Mucosa of stomach (tissue), 1 donor: ENCODE data around the gene TPRX2.
"Not testable (repeated sequence)": the region's sequence is repeated elsewhere in the genome, so short reads cannot be mapped to it uniquely, and the experiment has no call there.

Source experiments
- H3K27me3 ChIP-seq: one replicate; pipeline ENCODE4 v1.7.0; 2013; ENCODE audit warnings: mild to moderate bottlenecking, low read length; ENCODE audit not compliant: control insufficient read depth, insufficient read depth
- H3K36me3 ChIP-seq: one replicate; pipeline ENCODE4 v1.7.0; 2013; ENCODE audit warnings: low read length; ENCODE audit not compliant: control insufficient read depth, insufficient read depth
- H3K4me1 ChIP-seq: one replicate; pipeline ENCODE4 v1.7.0; 2013; ENCODE audit warnings: mild to moderate bottlenecking, low read length; ENCODE audit not compliant: control insufficient read depth, insufficient read depth
- H3K4me3 ChIP-seq: one replicate; pipeline ENCODE4 v1.7.0; 2013; ENCODE audit warnings: low read length
- H3K9ac ChIP-seq: one replicate; pipeline ENCODE4 v1.7.0; 2013; ENCODE audit warnings: mild to moderate bottlenecking, low read length, moderate library complexity
- H3K9me3 ChIP-seq: one replicate; pipeline ENCODE4 v1.7.0; 2013; ENCODE audit warnings: mild to moderate bottlenecking, low read length, moderate library complexity; ENCODE audit not compliant: control insufficient read depth
- donor health status: Pancreatic carcinoma.

TPRX2 gene, protein sequence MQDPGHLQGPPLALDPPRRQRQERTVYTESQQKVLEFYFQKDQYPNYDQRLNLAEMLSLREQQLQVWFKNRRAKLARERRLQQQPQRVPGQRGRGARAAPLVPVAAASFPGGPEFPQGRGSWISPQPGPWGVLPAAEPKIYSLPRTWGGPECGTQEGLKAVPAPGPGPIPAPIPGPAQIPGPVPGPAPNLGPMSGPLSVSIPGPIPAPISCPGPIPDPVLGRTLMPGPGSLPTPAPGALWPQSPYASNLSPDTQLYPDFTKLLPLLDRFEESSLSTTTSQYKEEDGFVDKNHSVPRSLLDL

DNA sequence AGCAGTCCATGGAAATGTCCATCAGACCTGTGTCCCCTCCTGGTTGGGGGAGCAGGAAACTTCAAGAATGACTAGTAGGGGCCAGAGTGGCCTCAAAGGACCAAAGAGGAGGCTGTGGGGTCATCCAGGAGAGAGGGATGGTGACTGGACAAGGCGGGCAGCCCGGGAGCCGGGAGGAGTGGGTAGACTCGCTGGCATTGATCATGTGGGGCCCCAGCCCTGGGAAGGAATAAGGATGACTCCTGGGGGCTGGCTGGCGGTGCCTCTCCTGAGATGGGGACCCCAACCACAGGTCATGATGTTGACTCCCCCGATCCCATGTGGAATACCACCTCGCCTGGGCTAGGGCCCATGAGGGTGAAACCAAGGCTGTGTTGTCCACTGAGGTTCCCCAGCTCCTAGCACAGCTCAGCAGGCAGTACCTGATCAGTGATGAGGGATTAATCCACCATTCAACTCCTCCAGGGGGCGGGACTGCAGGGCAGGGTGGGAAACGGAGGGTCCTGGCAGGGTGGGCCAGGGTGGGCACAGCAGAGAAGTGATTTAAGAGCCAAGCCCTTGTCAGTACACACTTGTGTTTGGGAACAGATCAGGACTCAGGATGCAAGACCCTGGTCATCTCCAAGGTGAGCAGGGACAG lies at the start of gene TPRX2:
Gene TPRX2 (plus strand): TSS at position 590 of the 640 bp plus-strand sequence. CDS start 12 bp downstream, at position 602.
- not testable (repeated sequence) for H3K4me1 ChIP-seq, H3K27me3 ChIP-seq, H3K4me3 ChIP-seq, H3K36me3 ChIP-seq, H3K9ac ChIP-seq, H3K9me3 ChIP-seq

DNA sequence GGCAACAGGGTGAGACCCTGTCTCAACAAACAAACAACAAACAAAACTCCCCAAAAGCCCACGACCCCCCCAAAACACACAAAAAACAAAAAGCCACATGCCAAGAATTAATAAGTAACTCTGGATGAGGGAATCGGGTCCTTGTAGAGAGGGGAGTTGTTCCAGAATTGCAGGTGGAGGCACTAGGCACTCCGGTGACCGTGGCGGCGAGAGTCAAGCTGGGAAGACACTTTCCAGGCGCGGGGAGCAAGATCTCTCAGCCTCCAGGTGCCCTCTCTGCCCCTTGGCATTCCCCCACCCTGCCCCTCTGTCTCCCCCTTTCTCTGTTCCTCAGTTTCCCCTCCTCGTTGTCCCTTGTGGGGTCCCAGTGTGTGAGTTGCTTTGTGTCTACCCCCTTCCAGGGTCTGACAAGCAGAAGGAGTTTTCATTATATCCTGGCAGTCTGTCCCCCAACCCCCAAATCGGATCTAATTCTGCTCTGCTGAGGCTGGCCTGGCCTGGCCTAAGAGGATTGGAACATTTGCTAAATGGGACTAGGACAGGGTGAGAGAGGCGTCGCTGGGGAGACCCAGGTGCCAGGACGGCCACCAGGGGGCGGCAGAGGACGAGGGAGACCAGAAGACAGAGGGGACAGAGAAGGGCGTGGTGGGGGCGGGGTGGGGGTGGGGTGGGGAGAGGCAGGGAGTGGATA lies 45.6 kb upstream of the TPRX2 start:
- Histone ChIP-seq H3K9ac (no peak overlapping the region), H3K4me3 (no peak overlapping the region), H3K36me3 (no peaks in the 10 kb centered on the region), H3K4me1 (no peaks in the 10 kb centered on the region), H3K27me3 (peaks cover 3% of the 10 kb centered on the region), H3K9me3 (no peaks in the 10 kb centered on the region)

DNA sequence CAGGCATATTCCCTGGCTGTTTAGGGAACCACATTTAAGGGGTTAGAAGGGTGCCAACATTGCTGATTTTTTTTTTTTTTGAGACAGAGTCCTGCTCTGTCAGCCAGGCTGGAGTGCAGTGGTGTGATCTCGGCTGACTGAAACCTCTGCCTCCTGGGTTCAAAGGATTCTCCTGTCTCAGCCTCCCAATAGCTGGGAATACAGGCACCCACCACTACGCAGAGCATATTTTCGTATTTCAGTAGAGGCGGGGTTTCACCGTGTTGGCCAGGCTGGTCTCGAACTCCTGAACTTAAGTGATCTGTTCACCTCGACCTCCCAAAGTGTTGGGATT lies 45.1 kb upstream of the TPRX2 start:
- Histone ChIP-seq H3K4me1 (no peaks in the 10 kb centered on the region), H3K36me3 (no peaks in the 10 kb centered on the region), H3K4me3 (no peak overlapping the region), H3K9me3 (no peaks in the 10 kb centered on the region), H3K27me3 (peaks cover 3% of the 10 kb centered on the region), H3K9ac (no peak overlapping the region)

DNA sequence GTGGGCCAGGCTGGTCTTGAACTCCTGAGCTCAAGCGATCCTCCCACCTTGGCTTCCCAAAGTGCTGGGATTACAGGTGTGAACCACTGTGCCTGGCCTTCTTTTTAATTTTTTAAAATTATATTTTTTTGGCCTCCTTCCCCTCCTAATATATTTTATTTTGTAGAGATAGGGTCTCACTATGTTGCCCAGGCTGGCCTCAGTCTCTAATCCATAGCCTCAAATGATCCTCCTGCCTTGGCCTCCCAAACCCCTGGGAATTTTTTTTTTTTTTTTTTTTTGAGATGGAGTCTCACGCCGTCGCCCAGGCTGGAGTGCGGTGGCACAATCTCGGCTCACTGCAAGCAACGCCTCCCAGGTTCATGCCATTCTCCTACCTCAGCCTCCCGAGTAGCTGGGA lies 42.8 kb upstream of the TPRX2 start:
- not testable (repeated sequence) for H3K9ac ChIP-seq, H3K4me3 ChIP-seq, H3K4me1 ChIP-seq, H3K9me3 ChIP-seq, H3K36me3 ChIP-seq
- peaks cover 17% of the 10 kb centered on the region for H3K27me3 ChIP-seq

DNA sequence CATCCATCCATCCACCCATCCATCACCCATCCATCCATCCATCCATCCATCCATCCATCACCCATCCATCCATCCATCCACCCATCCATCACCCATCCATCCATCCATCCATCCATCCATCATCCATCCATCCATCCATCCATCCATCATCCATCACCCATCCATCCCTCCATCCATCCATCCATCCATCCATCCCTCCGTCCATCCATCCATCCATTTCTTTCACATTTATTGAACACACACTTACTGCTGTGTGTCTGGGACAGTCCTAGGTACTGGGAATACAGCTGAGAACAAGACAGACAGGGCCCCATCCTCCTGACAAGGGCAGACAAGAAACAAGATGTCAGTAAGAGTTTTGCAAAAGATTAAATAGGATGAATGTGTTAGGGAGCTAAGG lies 40.8 kb upstream of the TPRX2 start:
- not testable (repeated sequence) for H3K9me3 ChIP-seq, H3K36me3 ChIP-seq
- H3K27me3 ChIP-seq: peaks cover 24% of the 10 kb centered on the region

DNA sequence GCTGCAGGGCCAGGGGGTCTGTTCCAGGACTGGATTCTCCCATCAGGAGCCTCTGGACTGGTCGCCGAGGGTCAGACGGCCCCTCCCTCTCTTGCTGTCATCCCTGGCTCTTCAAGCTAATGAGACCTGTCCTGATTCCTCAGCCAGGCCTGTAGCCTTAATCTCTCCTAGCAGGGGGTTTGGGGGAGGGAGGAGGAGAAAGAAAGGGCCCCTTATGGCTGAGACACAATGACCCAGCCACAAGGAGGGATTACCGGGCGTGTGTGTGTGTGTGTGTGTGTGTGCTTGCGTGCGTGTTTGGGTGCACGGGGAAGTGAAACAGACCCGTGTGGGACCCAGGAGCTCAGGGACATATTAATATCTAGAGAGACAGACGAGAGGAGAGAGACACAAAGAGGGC lies 39.2 kb upstream of the TPRX2 start:
- no peak overlapping the region for H3K4me3 ChIP-seq
- H3K4me1 ChIP-seq: no peaks in the 10 kb centered on the region
- H3K9me3 ChIP-seq: no peaks in the 10 kb centered on the region
- H3K27me3 ChIP-seq: peaks cover 24% of the 10 kb centered on the region
- H3K36me3 ChIP-seq: no peaks in the 10 kb centered on the region
- H3K9ac ChIP-seq: no peak overlapping the region

More for the DNA sequence above, 40.8 kb upstream of the TPRX2 start:
- not testable (repeated sequence) for H3K4me3 ChIP-seq, H3K9ac ChIP-seq, H3K4me1 ChIP-seq

DNA sequence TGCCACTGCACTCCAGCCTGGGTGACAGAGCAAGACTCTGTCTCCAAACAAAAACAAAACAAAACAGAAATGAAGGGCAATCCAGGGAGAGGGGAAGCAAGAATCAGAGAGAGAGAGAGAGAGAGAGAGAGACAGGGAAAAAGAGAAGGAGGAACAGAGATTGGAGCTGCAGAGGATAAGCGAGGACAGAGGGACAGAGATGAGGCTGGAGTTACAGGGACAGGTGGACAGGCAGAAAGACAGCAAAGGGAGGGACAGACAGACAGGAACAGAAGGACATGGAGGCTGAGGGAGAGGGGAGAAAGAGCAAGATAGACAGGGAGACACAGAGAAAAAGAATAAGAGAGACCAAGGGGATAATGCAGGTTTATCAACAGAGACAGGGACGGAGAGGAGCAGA lies 38.6 kb upstream of the TPRX2 start:
- H3K4me3 ChIP-seq: no peak overlapping the region
- H3K4me1 ChIP-seq: no peaks in the 10 kb centered on the region
- peaks cover 24% of the 10 kb centered on the region for H3K27me3 ChIP-seq
- no peaks in the 10 kb centered on the region for H3K36me3 ChIP-seq
- no peaks in the 10 kb centered on the region for H3K9me3 ChIP-seq
- H3K9ac ChIP-seq: no peak overlapping the region

DNA sequence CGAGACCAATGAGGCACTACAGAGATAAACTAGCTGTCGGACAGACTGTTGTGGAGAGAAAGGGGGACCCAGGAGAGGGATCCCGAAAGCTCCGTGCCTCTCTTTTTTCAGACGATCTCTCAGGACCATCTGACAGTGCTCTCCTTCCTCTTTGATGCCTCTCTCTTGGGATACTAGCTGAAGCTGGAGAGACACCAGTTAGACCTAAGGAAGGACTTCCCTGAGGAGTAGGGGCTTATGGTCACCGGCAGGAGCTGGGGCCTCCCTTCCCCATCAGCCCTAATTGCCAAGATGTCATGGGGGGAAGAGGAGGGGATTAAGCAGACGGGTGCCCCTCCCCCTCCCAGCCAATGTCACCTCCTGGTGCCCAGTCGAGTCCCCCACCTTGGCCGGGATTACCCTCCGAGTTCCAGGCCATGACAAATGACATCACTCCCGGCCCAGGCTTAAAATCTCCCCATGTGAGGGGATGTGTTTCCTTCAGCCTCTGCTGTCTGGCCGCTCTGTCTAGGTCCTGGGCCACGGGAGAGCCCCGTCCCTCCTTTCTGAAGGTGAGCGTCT lies 37.5 kb upstream of the TPRX2 start, which contains the start of gene CRX:
Gene CRX (plus strand): TSS at position 478 of the 561 bp plus-strand sequence. CDS start 12,507 bp downstream, outside the sequence.
- H3K4me3 ChIP-seq: no peak within 1 kb of the TSS

DNA sequence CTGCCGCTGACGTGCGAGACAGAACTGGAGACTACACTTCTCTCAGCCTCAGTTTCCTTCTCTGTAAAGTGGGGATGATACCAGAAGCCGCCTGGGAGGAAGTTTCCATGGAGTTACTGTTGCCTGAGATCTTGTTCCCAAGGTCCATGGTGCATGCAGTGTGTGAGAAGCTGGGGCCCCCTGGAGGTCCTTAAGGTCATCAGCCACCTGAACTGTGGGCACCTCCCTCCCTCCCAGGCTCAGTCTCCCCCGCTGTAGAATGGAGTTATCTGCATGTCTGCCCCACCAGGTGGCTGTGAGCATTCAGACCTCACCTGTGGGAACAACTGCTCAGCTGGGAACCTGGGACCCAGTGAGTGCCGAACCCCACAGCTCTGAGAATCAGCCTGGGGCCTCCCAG lies 34.6 kb upstream of the TPRX2 start:
- Histone ChIP-seq H3K9me3 (no peaks in the 10 kb centered on the region), H3K27me3 (peaks cover 24% of the 10 kb centered on the region), H3K4me3 (no peak overlapping the region), H3K4me1 (no peaks in the 10 kb centered on the region), H3K9ac (no peak overlapping the region), H3K36me3 (no peaks in the 10 kb centered on the region)

More for the DNA sequence above, 37.5 kb upstream of the TPRX2 start, which contains the start of gene CRX:
- Histone ChIP-seq H3K4me1 (no peaks in the 10 kb centered on the region), H3K36me3 (no peaks in the 10 kb centered on the region), H3K9me3 (no peaks in the 10 kb centered on the region), H3K27me3 (peaks cover 24% of the 10 kb centered on the region), H3K9ac (no peak within 1 kb of the TSS)

DNA sequence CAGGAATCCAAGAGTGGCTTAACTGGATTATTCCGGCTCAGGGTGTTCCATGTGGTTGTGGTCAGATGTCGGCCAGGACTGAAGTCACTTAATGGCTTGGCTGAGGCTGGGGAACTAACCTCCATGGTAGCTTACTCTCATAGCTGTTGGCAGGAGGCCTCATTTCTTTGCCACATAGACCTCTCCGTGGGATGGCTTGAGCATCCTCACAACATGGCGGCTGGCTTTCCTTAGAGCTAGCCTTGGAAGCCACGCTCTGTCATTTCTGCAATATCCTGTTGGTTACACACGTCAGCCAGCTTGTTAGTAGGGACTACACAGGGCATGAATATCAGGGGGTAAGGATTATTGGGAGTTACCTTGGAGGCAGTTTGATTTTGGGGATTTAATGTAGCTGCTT lies 32.2 kb upstream of the TPRX2 start:
- Histone ChIP-seq H3K4me3 (no peak overlapping the region), H3K9me3 (no peaks in the 10 kb centered on the region), H3K4me1 (no peaks in the 10 kb centered on the region), H3K36me3 (no peaks in the 10 kb centered on the region), H3K9ac (no peak overlapping the region), H3K27me3 (peaks cover 5% of the 10 kb centered on the region)

DNA sequence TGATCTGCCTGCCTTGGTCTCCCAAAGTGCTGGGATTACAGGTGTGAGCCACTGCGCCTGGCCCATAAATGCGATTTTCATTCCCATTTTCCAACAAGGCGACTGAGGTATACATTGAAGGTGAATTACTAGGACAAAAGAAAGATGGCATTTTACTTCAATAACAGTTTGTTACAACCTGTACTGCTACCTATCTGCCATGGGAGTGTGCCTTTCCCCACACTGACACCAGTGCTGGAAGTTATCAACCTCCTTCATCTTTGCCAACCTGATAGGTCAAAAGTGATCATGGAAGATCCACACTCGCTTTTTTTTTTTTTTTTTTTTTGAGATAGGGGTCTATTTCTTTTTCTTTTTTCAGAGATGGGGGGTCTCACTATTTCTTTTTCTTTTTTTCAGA lies 26.3 kb upstream of the TPRX2 start:
- H3K4me1 ChIP-seq: no peaks in the 10 kb centered on the region
- peaks cover 4% of the 10 kb centered on the region for H3K27me3 ChIP-seq
- no peaks in the 10 kb centered on the region for H3K36me3 ChIP-seq
- H3K9me3 ChIP-seq: no peaks in the 10 kb centered on the region
- H3K4me3 ChIP-seq: no peak overlapping the region
- H3K9ac ChIP-seq: no peak overlapping the region

DNA sequence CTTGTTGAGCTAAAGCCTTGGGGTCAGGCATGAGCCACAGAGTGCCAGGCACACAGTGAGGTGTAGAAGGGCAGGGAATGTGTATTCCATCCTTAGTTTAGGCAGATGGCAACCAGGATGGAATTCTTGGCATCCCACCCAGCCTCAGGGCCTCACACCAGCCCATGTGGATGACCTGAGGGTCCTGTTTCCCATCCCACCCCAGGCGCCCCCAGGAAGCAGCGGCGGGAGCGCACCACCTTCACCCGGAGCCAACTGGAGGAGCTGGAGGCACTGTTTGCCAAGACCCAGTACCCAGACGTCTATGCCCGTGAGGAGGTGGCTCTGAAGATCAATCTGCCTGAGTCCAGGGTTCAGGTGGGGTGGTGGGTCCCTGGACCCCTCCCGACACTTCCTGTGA lies 23.0 kb upstream of the TPRX2 start:
- Histone ChIP-seq H3K36me3 (no peaks in the 10 kb centered on the region), H3K9me3 (no peaks in the 10 kb centered on the region), H3K27me3 (peaks cover 7% of the 10 kb centered on the region), H3K4me1 (no peaks in the 10 kb centered on the region), H3K4me3 (no peak overlapping the region), H3K9ac (no peak overlapping the region)
